Measurements from ENCODE around the gene FBXO27.
A peak's percentile ranks its signal among the peaks of the same experiment; 100 is the strongest.

DNA sequence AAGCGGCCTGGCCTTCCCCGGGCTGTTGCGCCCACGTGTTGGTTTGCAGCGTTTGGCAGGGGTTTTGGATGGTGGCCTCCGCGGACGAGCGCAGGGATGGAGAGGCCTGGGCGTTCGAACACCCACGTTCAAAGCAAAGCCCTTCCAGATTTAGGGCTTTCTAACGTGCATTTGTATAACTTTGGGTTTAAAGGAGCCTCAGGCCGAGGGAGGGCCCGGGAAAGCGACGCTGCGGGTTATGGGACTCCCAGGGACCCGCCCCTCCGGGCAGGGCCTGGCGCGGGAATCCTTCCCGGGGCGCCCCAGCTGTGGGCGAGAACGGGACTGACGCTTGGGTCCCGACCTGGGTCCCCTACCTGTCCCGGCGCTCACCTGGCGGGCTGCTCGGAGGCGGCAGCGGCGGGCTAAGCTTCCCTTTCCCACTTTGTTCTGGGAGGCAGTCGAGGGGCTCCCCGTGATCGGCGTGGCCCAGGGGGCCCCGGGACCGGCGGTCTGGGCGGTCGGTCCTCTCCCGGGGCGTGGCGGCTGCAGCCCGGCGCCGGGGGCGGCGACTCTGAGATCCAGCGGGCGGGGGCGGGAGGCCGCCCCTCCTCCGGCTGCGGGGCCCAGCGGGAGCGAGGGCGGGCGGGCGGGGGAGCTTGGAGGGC, 57.0 kb downstream of the FBXO27 start, which contains the start of gene FBXO17:
- TF ChIP-seq FOXM1 (IDR thresholded peaks at IDR 0.05; ENCODE audit: borderline replicate concordance): no peak
- TF ChIP-seq SP1 (IDR thresholded peaks at IDR 0.05): no peak
- no peak for TF ChIP-seq TARDBP (IDR thresholded peaks at IDR 0.05)
- TF ChIP-seq FOXK2 (IDR thresholded peaks at IDR 0.05): no peak
- TF ChIP-seq L3MBTL2 (conservative IDR thresholded peaks at IDR 0.05): peak; percentile 92
- no peak for TF ChIP-seq ELF4 (IDR thresholded peaks at IDR 0.05)
